H9 (cell line): ENCODE measurements around the gene NEMF. TPM values are rescaled to one million over a fixed set of nuclear protein-coding genes. Genes with fewer than 3 reads are reported as not detected.

Experiments used
- DNase-seq: peaks from one replicate; pipeline ENCODE4 v3.0.0-alpha.2; 2017
- H2AFZ ChIP-seq: one replicate; pipeline ENCODE4 v1.6.1; 2013; ENCODE audit warnings: mild to moderate bottlenecking, low read length, control low read depth, moderate library complexity
- H2AK5ac ChIP-seq: 2 replicates; pipeline ENCODE4 v1.6.1; 2013; ENCODE audit warnings: low read length, control low read depth, mixed read lengths; ENCODE audit not compliant: insufficient read length
- H2BK120ac ChIP-seq: one replicate; pipeline ENCODE4 v1.6.1; 2013; ENCODE audit warnings: low read depth, mild to moderate bottlenecking, low read length, control low read depth, inconsistent platforms; ENCODE audit not compliant: poor library complexity, severe bottlenecking
- H2BK12ac ChIP-seq: 2 replicates; pipeline ENCODE4 v1.6.1; 2013; ENCODE audit warnings: low read length, control low read depth, mixed read lengths, low read depth; ENCODE audit not compliant: insufficient read length
- H2BK15ac ChIP-seq: 2 replicates; pipeline ENCODE4 v1.6.1; 2013; ENCODE audit warnings: low read depth, low read length, control low read depth
- H2BK20ac ChIP-seq: one replicate; pipeline ENCODE4 v1.6.1; 2013; ENCODE audit warnings: low read depth, mild to moderate bottlenecking, low read length, control low read depth, inconsistent platforms; ENCODE audit not compliant: poor library complexity, severe bottlenecking
- H2BK5ac ChIP-seq: 2 replicates; pipeline ENCODE4 v1.6.1; 2013; ENCODE audit warnings: low read length, control low read depth, mixed read lengths; ENCODE audit not compliant: insufficient read length
- H3K14ac ChIP-seq: 2 replicates; pipeline ENCODE4 v1.6.1; 2013; ENCODE audit warnings: low read length, control low read depth; ENCODE audit not compliant: insufficient read depth
- H3K18ac ChIP-seq: 2 replicates; pipeline ENCODE4 v1.6.1; 2013; ENCODE audit warnings: low read depth, mild to moderate bottlenecking, mixed read lengths, low read length, control low read depth; ENCODE audit not compliant: insufficient read length
- H3K23ac ChIP-seq: 2 replicates; pipeline ENCODE4 v1.6.1; 2013; ENCODE audit warnings: low read length, control low read depth, mixed read lengths, low read depth; ENCODE audit not compliant: insufficient read length
- H3K23me2 ChIP-seq: 2 replicates; pipeline ENCODE4 v1.6.1; 2013; ENCODE audit warnings: low read depth, mild to moderate bottlenecking, mixed read lengths, low read length, control low read depth; ENCODE audit not compliant: insufficient read length, poor library complexity, severe bottlenecking
- H3K27ac ChIP-seq: 2 replicates; pipeline ENCODE4 v1.5.1; 2013; ENCODE audit warnings: low read length, control low read depth, mixed read lengths, low read depth; ENCODE audit not compliant: insufficient read length
- H3K27me3 ChIP-seq: 2 replicates; pipeline ENCODE4 v1.6.1; 2013; ENCODE audit warnings: low read length, control low read depth, inconsistent platforms; ENCODE audit not compliant: insufficient read depth
- H3K4ac ChIP-seq: 2 replicates; pipeline ENCODE4 v1.6.1; 2013; ENCODE audit warnings: low read depth, mild to moderate bottlenecking, control low read depth, inconsistent platforms, low read length, moderate library complexity
- H3K4me1 ChIP-seq: 2 replicates; pipeline ENCODE4 v1.6.1; 2013; ENCODE audit warnings: low read length, control low read depth, inconsistent platforms; ENCODE audit not compliant: insufficient read depth
- H3K4me2 ChIP-seq: 2 replicates; pipeline ENCODE4 v1.6.1; 2013; ENCODE audit warnings: low read length, control low read depth, mixed read lengths; ENCODE audit not compliant: insufficient read length, insufficient read depth
- H3K56ac ChIP-seq: 2 replicates; pipeline ENCODE4 v1.6.1; 2013; ENCODE audit warnings: low read depth, mild to moderate bottlenecking, mixed read lengths, low read length, control low read depth; ENCODE audit not compliant: insufficient read length
- H3K79me1 ChIP-seq: 2 replicates; pipeline ENCODE4 v1.6.1; 2013; ENCODE audit warnings: low read depth, mild to moderate bottlenecking, moderate library complexity, low read length, control low read depth, inconsistent platforms; ENCODE audit not compliant: insufficient read depth, poor library complexity, severe bottlenecking
- H3K79me2 ChIP-seq: 2 replicates; pipeline ENCODE4 v1.6.1; 2013; ENCODE audit warnings: low read length, control low read depth, inconsistent platforms; ENCODE audit not compliant: insufficient read depth
- H3K9ac ChIP-seq: 2 replicates; pipeline ENCODE4 v1.6.1; 2013; ENCODE audit warnings: low read length, control low read depth, mixed read lengths; ENCODE audit not compliant: insufficient read length; ENCODE audit errors: extremely low read depth
- H3K9me3 ChIP-seq: one replicate; pipeline ENCODE4 v1.6.1; 2013; ENCODE audit warnings: low read depth, low read length, inconsistent platforms; ENCODE audit not compliant: control insufficient read depth
- H3T11ph ChIP-seq: one replicate; pipeline ENCODE4 v1.6.1; 2013; ENCODE audit warnings: mild to moderate bottlenecking, low read length, control low read depth, inconsistent platforms
- H4K20me1 ChIP-seq: one replicate; pipeline ENCODE4 v1.6.1; 2013; ENCODE audit not compliant: control insufficient read depth, insufficient read length, insufficient read depth
- H4K5ac ChIP-seq: 2 replicates; pipeline ENCODE4 v1.6.1; 2013; ENCODE audit warnings: low read depth, mild to moderate bottlenecking, mixed read lengths, low read length, control low read depth; ENCODE audit not compliant: insufficient read length
- H4K8ac ChIP-seq: replicated peaks from 2 replicates; pipeline ENCODE4 v1.6.1; 2013; ENCODE audit warnings: low read length, control low read depth, mixed read lengths, low read depth; ENCODE audit not compliant: insufficient read length
- H4K91ac ChIP-seq: 2 replicates; pipeline ENCODE4 v1.6.1; 2013; ENCODE audit warnings: low read depth, mild to moderate bottlenecking, moderate library complexity, mixed read lengths, low read length, control low read depth; ENCODE audit not compliant: insufficient read length
- H3K27ac Mint-ChIP-seq, 3 experiments: 2 replicates in 2 of 3; 3 replicates in 1 of 3; pipeline ENCODE4 v1.8.0; 2020 to 2021; ENCODE audit warnings: mixed read lengths in 3 of 3, mild to moderate bottlenecking in 1 of 3, moderate library complexity in 1 of 3
- H3K27me3 Mint-ChIP-seq: 2 replicates; pipeline ENCODE4 v1.8.0; 2021; ENCODE audit warnings: low read depth, mild to moderate bottlenecking, moderate library complexity, mixed read lengths
- H3K36me3 Mint-ChIP-seq, 3 experiments: 2 replicates in 2 of 3; 3 replicates in 1 of 3; pipeline ENCODE4 v1.8.0; 2020 to 2021; ENCODE audit warnings: low read depth in 3 of 3, mixed read lengths in 3 of 3; ENCODE audit not compliant: insufficient read depth in 1 of 3
- H3K4me1 Mint-ChIP-seq, 2 experiments: 2 replicates each; pipeline ENCODE4 v1.8.0; 2020; ENCODE audit warnings: mixed read lengths in 2 of 2
- H3K4me3 Mint-ChIP-seq, 2 experiments: 2 replicates in 1 of 2; 3 replicates in 1 of 2; pipeline ENCODE4 v1.8.0; 2020 to 2021; ENCODE audit warnings: mild to moderate bottlenecking in 2 of 2, mixed read lengths in 2 of 2, moderate library complexity in 1 of 2
- H3K9me3 Mint-ChIP-seq, 2 experiments: 2 replicates in 1 of 2; 3 replicates in 1 of 2; pipeline ENCODE4 v1.8.0; 2020; ENCODE audit warnings: mild to moderate bottlenecking in 2 of 2, mixed read lengths in 2 of 2, moderate library complexity in 1 of 2
- CTCF ChIP-seq: fragments of 200-600 bp; sonication (generic); conservative IDR thresholded peaks from 3 replicates; pipeline ENCODE4 v1.8.0; 2021; ENCODE audit warnings: antibody characterized with exemption, mild to moderate bottlenecking
- WGBS: extraction: QIAGEN DNeasy Blood & Tissue Kit; methylation state at CpG from one replicate; pipeline ENCODE4 v1.1.7; 2013; ENCODE audit warnings: missing lambda C conversion rate, low lambda C conversion rate, mixed read lengths; ENCODE audit not compliant: insufficient read length; ENCODE audit errors: extremely low coverage; 5-methylcytosine and 5-hydroxymethylcytosine counted together
- total RNA-seq: library from RNA; stranded (reverse); gene quantifications from 2 replicates; pipeline ENCODE4 v1.2.1, GENCODE V29; 2021

NEMF gene
- total RNA-seq, 1 experiment from 2014 or later: 57.4 TPM

GRCh38 chr14:49755378-49755777 is 97.2 kb downstream of the NEMF start:
- no peak overlapping the region for H2AK5ac ChIP-seq
- no peak overlapping the region for H3K4me3 Mint-ChIP-seq
- H3K23ac ChIP-seq: no peak overlapping the region
- H3K14ac ChIP-seq: no peak overlapping the region
- no peaks in the 10 kb centered on the region for H3K9me3 Mint-ChIP-seq
- H3K27ac Mint-ChIP-seq: no peak overlapping the region
- H4K5ac ChIP-seq: no peak overlapping the region
- WGBS: no CpG with 5 or more reads among the region's 3 CpGs
- no peak overlapping the region for H2AFZ ChIP-seq
- no peaks in the 10 kb centered on the region for H3K9me3 ChIP-seq
- H4K8ac ChIP-seq: no peak overlapping the region
- H3K27me3 Mint-ChIP-seq: no peaks in the 10 kb centered on the region
- no peaks in the 10 kb centered on the region for H3K23me2 ChIP-seq
- H2BK12ac ChIP-seq: no peak overlapping the region
- H2BK5ac ChIP-seq: no peak overlapping the region
- no peaks in the 10 kb centered on the region for H3K27me3 ChIP-seq
- no peak overlapping the region for H3K18ac ChIP-seq
- no peaks in the 10 kb centered on the region for H3K79me2 ChIP-seq
- no peak overlapping the region for H3K4ac ChIP-seq
- no peak overlapping the region for H3K27ac ChIP-seq
- H2BK15ac ChIP-seq: no peak overlapping the region
- H2BK120ac ChIP-seq: no peak overlapping the region
- H2BK20ac ChIP-seq: no peak overlapping the region
- DNase-seq: no peak
- H3K4me2 ChIP-seq: no peak overlapping the region
- H3K9ac ChIP-seq: no peak overlapping the region
- no peaks in the 10 kb centered on the region for H3K4me1 Mint-ChIP-seq
- no peaks in the 10 kb centered on the region for H3K79me1 ChIP-seq
- no peak overlapping the region for H4K91ac ChIP-seq
- no peaks in the 10 kb centered on the region for H3K36me3 Mint-ChIP-seq
- H4K20me1 ChIP-seq: no peaks in the 10 kb centered on the region
- H3T11ph ChIP-seq: no peak overlapping the region
- no peaks in the 10 kb centered on the region for H3K4me1 ChIP-seq
- TF ChIP-seq CTCF: no peak
- no peak overlapping the region for H3K56ac ChIP-seq
